ENCODE measurements around the gene GPR107.
"Not testable (repeated sequence)": the region's sequence is repeated elsewhere in the genome, so short reads cannot be mapped to it uniquely, and the experiment has no call there.

The GPR107 gene

DNA sequence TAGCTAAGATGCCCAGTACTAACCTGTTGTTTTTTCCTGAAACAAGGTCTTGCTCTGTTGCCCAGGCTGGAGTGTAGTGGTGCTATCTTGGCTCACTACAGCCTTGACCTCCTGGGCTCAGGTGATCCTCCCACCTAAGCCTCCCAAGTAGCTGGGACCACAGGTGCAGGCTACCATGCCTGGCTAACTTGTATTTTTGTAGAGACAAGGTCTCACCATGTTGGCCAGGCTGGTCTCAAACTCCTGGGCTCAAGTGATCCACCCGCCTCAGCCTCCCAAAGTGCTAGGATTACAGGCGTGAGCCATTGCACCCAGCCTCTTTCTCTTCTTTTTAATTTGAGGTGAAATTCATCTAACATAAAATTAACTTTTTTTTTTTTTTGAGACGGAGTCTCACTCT is 31.9 kb upstream of the GPR107 start:
- H3K9me3 Mint-ChIP-seq; ATAC-seq (ENCODE audit: low read depth); H3K27me3 Mint-ChIP-seq; H3K4me3 Mint-ChIP-seq; H3K36me3 Mint-ChIP-seq; DNase-seq (ENCODE audit: low spot score in 2 of 2): not testable (repeated sequence)
- Mint-ChIP-seq H3K4me1 (peaks cover 50% of the 10 kb centered on the region), H3K27ac (peak overlapping the region; percentile 99)

DNA sequence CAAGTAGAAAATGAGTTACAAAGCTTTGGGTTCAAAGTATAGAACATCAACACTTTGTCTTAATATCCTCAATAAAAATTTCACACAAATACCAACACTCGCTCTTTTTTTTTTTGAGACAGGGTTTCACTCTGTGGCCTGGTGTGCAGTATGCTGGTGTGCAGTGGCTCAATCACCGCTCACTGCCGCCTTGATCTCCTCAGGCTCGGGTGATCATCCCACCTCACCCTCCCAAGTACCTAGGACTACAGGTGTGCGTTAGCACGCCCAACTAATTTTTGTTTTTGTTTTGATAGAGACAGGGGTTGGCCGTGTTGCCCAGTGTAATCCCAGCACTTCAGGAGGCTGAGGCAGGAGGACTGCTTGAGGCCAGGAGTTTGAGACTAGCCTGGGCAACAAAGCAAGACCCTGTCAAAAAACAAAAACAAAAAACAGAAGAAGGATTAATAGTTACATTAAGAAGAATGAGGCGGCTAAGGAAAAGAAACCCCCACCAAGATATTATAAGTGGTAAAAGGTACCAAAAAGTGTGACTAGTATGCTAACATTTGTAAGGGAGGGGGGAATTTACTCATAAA is 31.1 kb upstream of the GPR107 start:
- peaks cover 4% of the 10 kb centered on the region for H3K36me3 Mint-ChIP-seq
- H3K4me3 Mint-ChIP-seq: peak overlapping the region; percentile 30

DNA sequence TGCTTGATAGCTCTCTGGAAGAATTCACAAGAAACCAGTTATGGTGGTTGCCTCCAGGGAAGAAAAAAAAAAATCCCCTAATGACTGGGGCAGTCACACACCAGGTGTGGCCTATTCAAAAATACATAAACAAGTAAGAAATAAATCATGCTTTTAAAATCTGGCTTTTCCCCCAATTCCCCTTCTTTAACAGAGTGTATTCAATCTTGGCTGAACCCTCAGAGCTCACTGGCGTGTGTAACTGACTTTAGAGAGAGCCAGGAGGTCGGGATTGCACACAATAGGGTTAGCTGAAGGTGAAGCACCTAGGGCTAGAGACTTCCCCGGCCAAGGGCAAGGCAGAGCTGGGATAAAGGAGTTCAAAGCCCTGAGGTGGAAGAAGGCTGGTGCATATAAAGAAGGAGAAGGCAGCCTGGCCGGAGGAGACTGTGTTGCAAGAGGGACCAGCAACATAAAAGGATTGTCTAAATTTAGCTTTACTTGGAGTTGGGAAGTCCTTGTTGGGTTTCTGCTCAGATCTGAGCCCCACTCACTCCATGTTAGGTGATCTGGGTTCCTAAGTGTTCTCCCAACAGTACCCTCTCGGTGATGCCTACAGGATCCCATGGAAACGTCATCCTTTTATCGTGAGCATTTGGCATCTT is 30.4 kb upstream of the GPR107 start:
- peaks cover 53% of the 10 kb centered on the region for H3K4me1 Mint-ChIP-seq
- peaks cover 8% of the 10 kb centered on the region for H3K36me3 Mint-ChIP-seq
- H3K4me3 Mint-ChIP-seq: peak overlapping the region; percentile 79
- no peaks in the 10 kb centered on the region for H3K9me3 Mint-ChIP-seq
- no peaks in the 10 kb centered on the region for H3K27me3 Mint-ChIP-seq
- peak; percentile 78 for ATAC-seq (ENCODE audit: low read depth)
- peak; percentile 54 to 72 for DNase-seq (ENCODE audit: low spot score in 2 of 2)
- H3K27ac Mint-ChIP-seq: peak overlapping the region; percentile 99

More for the DNA sequence above, 31.1 kb upstream of the GPR107 start:
- no peaks in the 10 kb centered on the region for H3K9me3 Mint-ChIP-seq
- peak overlapping the region; percentile 99 for H3K27ac Mint-ChIP-seq
- peaks cover 49% of the 10 kb centered on the region for H3K4me1 Mint-ChIP-seq
- no peak for DNase-seq (ENCODE audit: low spot score in 2 of 2)
- ATAC-seq (ENCODE audit: low read depth): peak; percentile 25
- H3K27me3 Mint-ChIP-seq: no peaks in the 10 kb centered on the region

- Mint-ChIP-seq H3K36me3 (peaks cover 12% of the 10 kb centered on the region), H3K9me3 (no peaks in the 10 kb centered on the region), H3K4me1 (peaks cover 61% of the 10 kb centered on the region), H3K27me3 (no peaks in the 10 kb centered on the region), H3K27ac (peak overlapping the region; percentile 99), H3K4me3 (peak overlapping the region; percentile 79)
- DNase-seq (ENCODE audit: low spot score in 2 of 2) (no peak), ATAC-seq (ENCODE audit: low read depth) (no peak)
These were observed 29.6 kb upstream of the GPR107 start for GRCh38 chr9:130023994-130024596.

GRCh38 chr9:130024597-130024994 is 29.1 kb upstream of the GPR107 start:
- H3K9me3 Mint-ChIP-seq: no peaks in the 10 kb centered on the region
- peaks cover 10% of the 10 kb centered on the region for H3K36me3 Mint-ChIP-seq
- H3K4me1 Mint-ChIP-seq: peaks cover 66% of the 10 kb centered on the region
- no peak for DNase-seq (ENCODE audit: low spot score in 2 of 2)
- H3K4me3 Mint-ChIP-seq: peak overlapping the region; percentile 79
- no peak for ATAC-seq (ENCODE audit: low read depth)
- no peaks in the 10 kb centered on the region for H3K27me3 Mint-ChIP-seq
- H3K27ac Mint-ChIP-seq: peak overlapping the region; percentile 99

GRCh38 chr9:130026583-130027340 is 26.9 kb upstream of the GPR107 start:
- Mint-ChIP-seq H3K27ac (peak overlapping the region; percentile 99), H3K27me3 (no peaks in the 10 kb centered on the region), H3K36me3 (peaks cover 10% of the 10 kb centered on the region), H3K4me3 (peak overlapping the region; percentile 17), H3K9me3 (no peaks in the 10 kb centered on the region), H3K4me1 (peaks cover 69% of the 10 kb centered on the region)
- DNase-seq (ENCODE audit: low spot score in 2 of 2): no peak
- ATAC-seq (ENCODE audit: low read depth): no peak

- Mint-ChIP-seq H3K27me3 (no peaks in the 10 kb centered on the region), H3K9me3 (no peaks in the 10 kb centered on the region), H3K27ac (peak overlapping the region; percentile 99), H3K4me3 (peak overlapping the region; percentile 14), H3K36me3 (peaks cover 10% of the 10 kb centered on the region), H3K4me1 (peaks cover 69% of the 10 kb centered on the region)
- DNase-seq (ENCODE audit: low spot score in 2 of 2): no peak
- no peak for ATAC-seq (ENCODE audit: low read depth)
These were observed 26.0 kb upstream of the GPR107 start for GRCh38 chr9:130027533-130028365.

DNA sequence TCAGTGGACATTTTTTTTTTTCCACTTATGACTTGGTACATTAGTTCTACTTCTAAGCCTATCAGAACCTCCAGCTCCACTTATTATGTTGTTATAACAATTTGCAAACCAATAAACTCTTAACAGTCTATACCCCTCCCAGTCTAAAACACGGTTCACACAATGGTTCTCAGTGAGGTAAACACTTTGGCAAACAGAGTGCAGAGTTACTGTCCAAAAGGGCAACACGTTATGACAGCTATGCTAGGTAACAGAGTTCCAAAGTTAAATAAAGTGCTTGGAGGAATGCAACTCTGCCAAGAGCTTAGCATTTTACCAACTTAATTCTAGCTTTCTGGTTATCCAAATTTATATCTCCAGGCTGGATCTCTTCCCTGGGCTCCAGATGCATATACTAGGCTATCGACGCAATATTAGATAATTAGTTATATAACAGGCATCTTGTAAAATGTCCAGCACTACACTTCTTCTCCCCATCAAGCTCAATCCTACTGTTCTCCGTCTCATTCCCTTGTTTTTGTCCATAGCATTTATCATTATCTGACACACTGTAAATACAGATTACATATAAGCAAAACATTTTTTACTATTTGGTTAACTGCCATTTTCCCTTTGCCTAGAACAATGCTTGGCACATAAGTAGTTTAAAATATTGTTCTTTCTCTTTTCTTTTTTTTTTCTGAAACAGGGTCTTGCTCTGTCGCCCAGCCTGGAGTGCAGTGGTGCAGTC is 25.0 kb upstream of the GPR107 start:
- H3K36me3 Mint-ChIP-seq: peaks cover 10% of the 10 kb centered on the region
- peaks cover 68% of the 10 kb centered on the region for H3K4me1 Mint-ChIP-seq
- H3K9me3 Mint-ChIP-seq: no peaks in the 10 kb centered on the region
- ATAC-seq (ENCODE audit: low read depth): no peak
- H3K27ac Mint-ChIP-seq: peak overlapping the region; percentile 99
- no peaks in the 10 kb centered on the region for H3K27me3 Mint-ChIP-seq
- DNase-seq (ENCODE audit: low spot score in 2 of 2): no peak
- H3K4me3 Mint-ChIP-seq: peak overlapping the region; percentile 63

DNA sequence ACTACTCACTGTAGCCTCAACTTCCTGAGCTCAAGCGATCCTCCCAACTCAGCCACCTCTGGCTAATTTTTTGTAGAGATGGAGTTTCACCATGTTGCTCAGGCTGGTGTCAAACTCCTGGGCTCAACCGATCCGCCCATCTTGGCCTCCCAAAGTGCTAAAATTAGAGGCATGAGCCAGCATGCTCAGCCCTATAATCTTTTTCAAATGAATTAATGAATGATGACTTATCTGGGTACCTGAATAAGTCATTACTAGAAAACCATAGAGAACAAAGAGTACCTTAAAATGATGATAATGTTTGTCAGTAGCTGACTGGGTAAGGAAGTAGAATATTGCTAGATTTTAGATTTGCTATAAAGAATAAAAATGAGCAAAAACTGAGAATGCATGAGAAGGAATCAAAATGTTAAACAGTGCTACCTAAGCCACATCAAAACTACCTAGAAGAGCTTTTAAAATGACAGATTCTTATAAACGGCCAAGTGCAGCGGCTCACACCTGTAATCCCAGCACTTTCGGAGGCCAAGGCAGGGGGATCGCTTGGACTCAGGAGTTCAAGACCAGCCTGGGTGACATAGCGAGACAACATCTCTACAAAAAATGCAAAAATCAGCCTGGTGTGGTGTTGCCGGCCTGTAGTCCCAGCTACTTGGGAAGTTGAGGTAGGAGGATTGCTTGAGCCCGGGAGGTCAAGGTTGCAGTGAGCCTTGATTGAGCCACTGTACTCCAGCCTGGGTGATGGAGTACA is 24.3 kb upstream of the GPR107 start:
- no peaks in the 10 kb centered on the region for H3K27me3 Mint-ChIP-seq
- peak overlapping the region; percentile 63 for H3K4me3 Mint-ChIP-seq
- H3K4me1 Mint-ChIP-seq: peaks cover 61% of the 10 kb centered on the region
- ATAC-seq (ENCODE audit: low read depth) (no peak), DNase-seq (ENCODE audit: low spot score in 2 of 2) (no peak)
- peak overlapping the region; percentile 99 for H3K27ac Mint-ChIP-seq
- no peaks in the 10 kb centered on the region for H3K9me3 Mint-ChIP-seq
- H3K36me3 Mint-ChIP-seq: peaks cover 10% of the 10 kb centered on the region

GRCh38 chr9:130030651-130031127 is 23.0 kb upstream of the GPR107 start:
- DNase-seq (ENCODE audit: low spot score in 2 of 2) (no peak), ATAC-seq (ENCODE audit: low read depth) (peak; percentile 27)
- Mint-ChIP-seq H3K4me3 (peak overlapping the region; percentile 69), H3K4me1 (peaks cover 59% of the 10 kb centered on the region), H3K9me3 (no peaks in the 10 kb centered on the region), H3K27ac (peak overlapping the region; percentile 99), H3K27me3 (no peaks in the 10 kb centered on the region), H3K36me3 (peaks cover 13% of the 10 kb centered on the region)

DNA sequence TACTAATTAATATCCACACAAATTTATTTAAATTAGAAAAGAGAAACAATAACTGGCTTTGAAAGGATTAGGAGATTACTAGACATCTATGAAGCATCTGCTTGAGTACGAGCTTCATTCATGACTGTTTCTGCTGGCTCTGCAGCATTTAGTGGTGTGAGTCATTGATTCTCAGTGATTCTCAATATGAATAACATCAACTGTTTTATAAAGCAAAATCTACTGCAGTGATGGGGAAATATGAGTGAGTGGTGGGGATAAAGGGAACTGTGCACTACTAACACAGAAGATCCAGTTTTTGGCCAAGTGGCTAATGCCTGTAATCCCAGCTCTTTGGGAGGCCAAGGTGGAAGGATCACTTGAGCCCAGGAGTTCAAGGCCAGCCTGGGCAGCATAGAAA is 19.1 kb upstream of the GPR107 start:
- H3K27me3 Mint-ChIP-seq: no peaks in the 10 kb centered on the region
- no peaks in the 10 kb centered on the region for H3K9me3 Mint-ChIP-seq
- H3K4me1 Mint-ChIP-seq: peaks cover 43% of the 10 kb centered on the region
- no peak for ATAC-seq (ENCODE audit: low read depth)
- peaks cover 7% of the 10 kb centered on the region for H3K36me3 Mint-ChIP-seq
- H3K27ac Mint-ChIP-seq: peak overlapping the region; percentile 99
- peak overlapping the region; percentile 59 for H3K4me3 Mint-ChIP-seq
- no peak for DNase-seq (ENCODE audit: low spot score in 2 of 2)

- DNase-seq (ENCODE audit: low spot score in 2 of 2): no peak
These were observed 17.6 kb upstream of the GPR107 start for GRCh38 chr9:130036099-130036498.

More at GRCh38 chr9:130036099-130036498, 17.6 kb upstream of the GPR107 start:
- Mint-ChIP-seq H3K27me3 (no peaks in the 10 kb centered on the region), H3K27ac (peak overlapping the region; percentile 99), H3K4me3 (no peak overlapping the region), H3K36me3 (peaks cover 7% of the 10 kb centered on the region), H3K9me3 (no peaks in the 10 kb centered on the region), H3K4me1 (peaks cover 42% of the 10 kb centered on the region)
- no peak for ATAC-seq (ENCODE audit: low read depth)
